ENCODE results near the gene MARK3. TPM values are rescaled to one million over a fixed set of nuclear protein-coding genes. Genes with fewer than 3 reads are reported as not detected.

Gene MARK3
- polyA plus RNA-seq, 1 experiment, result 109 TPM

- ChIA-PET CTCF (interaction anchor here (2.0 to 4.3 kb wide), 2 partner anchors 8 to 27 kb away, joined by 5 to 26 read pairs; no protein-coding TSS in a partner anchor), POLR2A (no interaction called here)
Measured at GRCh38 chr14:103491691-103492090, 106.5 kb downstream of the MARK3 start.

GRCh38 chr14:103492156-103492925, 107.1 kb downstream of the MARK3 start:
- no peak for TF ChIP-seq CTCF (IDR thresholded peaks at IDR 0.05; ENCODE audit: low read depth, low read length)
- no peak overlapping the region for H3K4me3 ChIP-seq (ENCODE audit: low read depth, low read length)
- H3K27me3 ChIP-seq (ENCODE audit: control insufficient read depth, insufficient read depth, low read length), result no peaks in the 10 kb centered on the region
- no peak for DNase-seq (ENCODE audit: low read depth, low spot score)
- no peaks in the 10 kb centered on the region for H3K9me3 ChIP-seq (ENCODE audit: control insufficient read depth, insufficient read depth, low read length)
- H3K27ac ChIP-seq (ENCODE audit: low read depth, low read length), result no peak overlapping the region
- ChIA-PET CTCF (interaction anchor here (1.1 to 4.3 kb wide), 4 partner anchors 7 to 54 kb away, joined by 3 to 26 read pairs (median 4); no protein-coding TSS in a partner anchor), POLR2A (no interaction called here)

More at GRCh38 chr14:103491691-103492090, 106.5 kb downstream of the MARK3 start:
- TF ChIP-seq CTCF (IDR thresholded peaks at IDR 0.05; ENCODE audit: low read depth, low read length), result no peak
- H3K27me3 ChIP-seq (ENCODE audit: control insufficient read depth, insufficient read depth, low read length), result no peaks in the 10 kb centered on the region
- H3K9me3 ChIP-seq (ENCODE audit: control insufficient read depth, insufficient read depth, low read length), result no peaks in the 10 kb centered on the region
- no peak overlapping the region for H3K4me3 ChIP-seq (ENCODE audit: low read depth, low read length)
- DNase-seq (ENCODE audit: low read depth, low spot score), result no peak
- no peak overlapping the region for H3K27ac ChIP-seq (ENCODE audit: low read depth, low read length)

GRCh38 chr14:103495854-103496253, 110.6 kb downstream of the MARK3 start:
- Histone ChIP-seq H3K4me3 (ENCODE audit: low read depth, low read length) (no peak overlapping the region), H3K27me3 (ENCODE audit: control insufficient read depth, insufficient read depth, low read length) (no peaks in the 10 kb centered on the region), H3K27ac (ENCODE audit: low read depth, low read length) (no peak overlapping the region), H3K9me3 (ENCODE audit: control insufficient read depth, insufficient read depth, low read length) (no peaks in the 10 kb centered on the region)
- CTCF ChIA-PET, result no interaction called here
- DNase-seq (ENCODE audit: low read depth, low spot score), result no peak
- POLR2A ChIA-PET, result no interaction called here
- TF ChIP-seq CTCF (IDR thresholded peaks at IDR 0.05; ENCODE audit: low read depth, low read length), result no peak

GRCh38 chr14:103496776-103497175, 111.6 kb downstream of the MARK3 start:
- Histone ChIP-seq H3K27ac (ENCODE audit: low read depth, low read length) (no peak overlapping the region), H3K27me3 (ENCODE audit: control insufficient read depth, insufficient read depth, low read length) (no peaks in the 10 kb centered on the region), H3K9me3 (ENCODE audit: control insufficient read depth, insufficient read depth, low read length) (no peaks in the 10 kb centered on the region), H3K4me3 (ENCODE audit: low read depth, low read length) (no peak overlapping the region)
- no peak for DNase-seq (ENCODE audit: low read depth, low spot score)
- POLR2A ChIA-PET, result no interaction called here
- CTCF ChIA-PET, result no interaction called here
- TF ChIP-seq CTCF (IDR thresholded peaks at IDR 0.05; ENCODE audit: low read depth, low read length), result no peak

- TF ChIP-seq CTCF (IDR thresholded peaks at IDR 0.05; ENCODE audit: low read depth, low read length), result no peak
- Histone ChIP-seq H3K27me3 (ENCODE audit: control insufficient read depth, insufficient read depth, low read length) (no peaks in the 10 kb centered on the region), H3K27ac (ENCODE audit: low read depth, low read length) (no peak overlapping the region), H3K9me3 (ENCODE audit: control insufficient read depth, insufficient read depth, low read length) (no peaks in the 10 kb centered on the region), H3K4me3 (ENCODE audit: low read depth, low read length) (no peak overlapping the region)
- ChIA-PET POLR2A (no interaction called here), CTCF (interaction anchor here (0.5 to 3.1 kb wide), 10 partner anchors 9 to 60 kb away, joined by 3 to 26 read pairs (median 4); no protein-coding TSS in a partner anchor)
- no peak for DNase-seq (ENCODE audit: low read depth, low spot score)
Measured at GRCh38 chr14:103499709-103500108, 114.5 kb downstream of the MARK3 start.

Measured in AG04450 (cell line).